ENCODE data around the gene MEIS1. TPM values are rescaled to one million over a fixed set of nuclear protein-coding genes. Genes with fewer than 3 reads are reported as not detected.

MEIS1 gene
- total and polyA plus RNA-seq, 2 donors (not counting 1 experiment from before 2014, with no cell fraction given), result 48.3 to 139 TPM

DNA sequence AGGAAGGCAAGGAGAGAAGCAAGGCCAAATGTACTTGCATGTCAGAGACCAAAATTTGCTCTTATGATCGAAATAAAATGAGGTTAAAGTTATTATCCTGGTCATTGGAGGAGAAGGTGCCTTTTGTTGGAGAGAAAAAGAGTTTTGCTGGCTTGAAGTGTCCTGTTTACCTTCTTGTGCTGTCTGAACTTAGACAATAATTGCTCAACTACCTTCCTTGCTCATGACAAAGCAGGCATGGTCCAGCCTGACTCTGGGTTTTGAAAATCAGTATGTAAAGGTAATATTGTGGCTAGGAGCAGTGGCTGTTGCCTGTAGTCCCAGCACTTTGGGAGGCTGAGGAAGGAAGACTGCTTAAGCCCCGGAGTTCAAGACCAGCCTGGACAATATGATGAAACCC is 89.1 kb downstream of the MEIS1 start:
- H3K79me2 ChIP-seq (ENCODE audit: control insufficient read depth, insufficient read depth, low read length), result peaks cover 21% of the 10 kb centered on the region
- no peaks in the 10 kb centered on the region for H3K9me3 ChIP-seq (ENCODE audit: control insufficient read depth, insufficient read depth, low read depth, low read length)
- H3K27ac ChIP-seq (ENCODE audit: insufficient read depth, low read length), result no peak overlapping the region
- H3K4me1 ChIP-seq (ENCODE audit: control insufficient read depth, extremely low read depth, insufficient read depth, low read length), result no peaks in the 10 kb centered on the region
- no peaks in the 10 kb centered on the region for H3K36me3 ChIP-seq (ENCODE audit: control insufficient read depth, insufficient read depth, low read length)
- H3K4me3 ChIP-seq (replicated peaks in 1 of 4; ENCODE audit: control extremely low read depth in 1 of 4, insufficient read depth in 1 of 4, low read depth in 3 of 4, low read length in 4 of 4), result no peak overlapping the region
- DNase-seq (ENCODE audit: low read depth in 2 of 2), result no peak
- H3K4me2 ChIP-seq (ENCODE audit: extremely low read depth, insufficient read depth, low read length), result no peak overlapping the region
- H4K20me1 ChIP-seq (ENCODE audit: control insufficient read depth, extremely low read depth, insufficient read depth, low read length), result no peaks in the 10 kb centered on the region
- H3K27me3 ChIP-seq (ENCODE audit: control insufficient read depth, insufficient read depth, low read length), result no peaks in the 10 kb centered on the region
- TF ChIP-seq, protein P1, sequence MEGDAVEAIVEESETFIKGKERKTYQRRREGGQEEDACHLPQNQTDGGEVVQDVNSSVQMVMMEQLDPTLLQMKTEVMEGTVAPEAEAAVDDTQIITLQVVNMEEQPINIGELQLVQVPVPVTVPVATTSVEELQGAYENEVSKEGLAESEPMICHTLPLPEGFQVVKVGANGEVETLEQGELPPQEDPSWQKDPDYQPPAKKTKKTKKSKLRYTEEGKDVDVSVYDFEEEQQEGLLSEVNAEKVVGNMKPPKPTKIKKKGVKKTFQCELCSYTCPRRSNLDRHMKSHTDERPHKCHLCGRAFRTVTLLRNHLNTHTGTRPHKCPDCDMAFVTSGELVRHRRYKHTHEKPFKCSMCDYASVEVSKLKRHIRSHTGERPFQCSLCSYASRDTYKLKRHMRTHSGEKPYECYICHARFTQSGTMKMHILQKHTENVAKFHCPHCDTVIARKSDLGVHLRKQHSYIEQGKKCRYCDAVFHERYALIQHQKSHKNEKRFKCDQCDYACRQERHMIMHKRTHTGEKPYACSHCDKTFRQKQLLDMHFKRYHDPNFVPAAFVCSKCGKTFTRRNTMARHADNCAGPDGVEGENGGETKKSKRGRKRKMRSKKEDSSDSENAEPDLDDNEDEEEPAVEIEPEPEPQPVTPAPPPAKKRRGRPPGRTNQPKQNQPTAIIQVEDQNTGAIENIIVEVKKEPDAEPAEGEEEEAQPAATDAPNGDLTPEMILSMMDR (conservative IDR thresholded peaks at IDR 0.05 in 1 of 2, IDR thresholded peaks at IDR 0.05 in 1 of 2; ENCODE audit: low read depth in 1 of 2, low read length in 2 of 2), result no peak
- TF ChIP-seq EZH2 (IDR thresholded peaks at IDR 0.05; ENCODE audit: low read length, missing control alignments), result no peak
- H3K9ac ChIP-seq (ENCODE audit: insufficient read depth, low read length), result no peak overlapping the region
- H2AFZ ChIP-seq (ENCODE audit: low read length), result no peak overlapping the region

DNA sequence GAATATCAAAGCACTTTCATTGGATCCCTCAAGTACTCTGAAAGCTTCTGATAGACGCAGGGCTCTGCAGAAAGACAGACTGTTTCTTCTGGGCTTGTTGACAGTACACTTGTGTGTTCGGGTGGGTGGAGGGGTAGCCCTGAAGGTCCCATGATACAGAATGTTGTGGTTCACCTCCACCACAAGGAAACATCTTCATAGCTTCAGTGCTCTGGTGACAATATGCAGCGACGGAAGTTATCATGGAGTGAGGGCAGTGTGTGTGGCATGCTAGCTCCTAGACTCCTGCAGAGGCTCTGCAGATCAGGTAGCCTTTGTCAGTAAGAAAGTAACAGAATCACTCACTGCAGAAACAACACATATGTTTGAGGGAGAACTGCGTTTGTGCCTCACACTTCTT is 90.7 kb downstream of the MEIS1 start:
- Histone ChIP-seq H3K4me3 (replicated peaks in 1 of 4; ENCODE audit: control extremely low read depth in 1 of 4, insufficient read depth in 1 of 4, low read depth in 3 of 4, low read length in 4 of 4) (no peak overlapping the region), H3K27me3 (ENCODE audit: control insufficient read depth, insufficient read depth, low read length) (no peaks in the 10 kb centered on the region), H3K9me3 (ENCODE audit: control insufficient read depth, insufficient read depth, low read depth, low read length) (no peaks in the 10 kb centered on the region), H2AFZ (ENCODE audit: low read length) (no peak overlapping the region), H3K79me2 (ENCODE audit: control insufficient read depth, insufficient read depth, low read length) (peaks cover 18% of the 10 kb centered on the region), H3K27ac (ENCODE audit: insufficient read depth, low read length) (no peak overlapping the region), H3K36me3 (ENCODE audit: control insufficient read depth, insufficient read depth, low read length) (no peaks in the 10 kb centered on the region), H3K9ac (ENCODE audit: insufficient read depth, low read length) (no peak overlapping the region), H3K4me1 (ENCODE audit: control insufficient read depth, extremely low read depth, insufficient read depth, low read length) (no peaks in the 10 kb centered on the region), H4K20me1 (ENCODE audit: control insufficient read depth, extremely low read depth, insufficient read depth, low read length) (no peaks in the 10 kb centered on the region), H3K4me2 (ENCODE audit: extremely low read depth, insufficient read depth, low read length) (no peak overlapping the region)
- TF ChIP-seq EZH2 (IDR thresholded peaks at IDR 0.05; ENCODE audit: low read length, missing control alignments), result no peak
- TF ChIP-seq, protein P1 (conservative IDR thresholded peaks at IDR 0.05 in 1 of 2, IDR thresholded peaks at IDR 0.05 in 1 of 2; ENCODE audit: low read depth in 1 of 2, low read length in 2 of 2), result no peak
- DNase-seq (ENCODE audit: low read depth in 2 of 2), result no peak

DNA sequence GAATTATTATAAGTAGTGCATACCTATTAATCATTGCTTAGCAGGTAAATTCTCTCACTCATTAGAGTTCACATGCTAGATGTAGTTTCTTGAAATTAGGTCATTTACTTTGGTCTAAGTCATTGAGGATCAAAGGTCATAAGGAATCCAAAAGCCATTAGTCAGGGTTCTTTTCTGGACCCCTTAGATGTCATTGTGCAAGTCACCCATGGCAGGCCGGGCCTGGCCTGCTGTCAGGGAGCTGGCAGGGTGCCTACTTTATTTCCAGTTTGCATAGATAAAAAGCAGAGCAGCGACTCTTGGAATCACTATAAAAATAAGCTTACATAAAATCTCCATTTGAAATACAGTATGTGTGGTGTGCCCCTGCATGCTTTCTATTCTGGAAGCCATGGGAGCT is 91.3 kb downstream of the MEIS1 start:
- peaks cover 2% of the 10 kb centered on the region for H4K20me1 ChIP-seq (ENCODE audit: control insufficient read depth, extremely low read depth, insufficient read depth, low read length)
- H3K4me2 ChIP-seq (ENCODE audit: extremely low read depth, insufficient read depth, low read length), result no peak overlapping the region
- TF ChIP-seq EZH2 (IDR thresholded peaks at IDR 0.05; ENCODE audit: low read length, missing control alignments), result no peak
- TF ChIP-seq, protein P1 (conservative IDR thresholded peaks at IDR 0.05 in 1 of 2, IDR thresholded peaks at IDR 0.05 in 1 of 2; ENCODE audit: low read depth in 1 of 2, low read length in 2 of 2), result no peak
- H3K9ac ChIP-seq (ENCODE audit: insufficient read depth, low read length), result no peak overlapping the region
- H2AFZ ChIP-seq (ENCODE audit: low read length), result no peak overlapping the region
- H3K4me3 ChIP-seq (replicated peaks in 1 of 4; ENCODE audit: control extremely low read depth in 1 of 4, insufficient read depth in 1 of 4, low read depth in 3 of 4, low read length in 4 of 4), result no peak overlapping the region
- H3K79me2 ChIP-seq (ENCODE audit: control insufficient read depth, insufficient read depth, low read length), result peaks cover 18% of the 10 kb centered on the region
- H3K4me1 ChIP-seq (ENCODE audit: control insufficient read depth, extremely low read depth, insufficient read depth, low read length), result no peaks in the 10 kb centered on the region
- no peaks in the 10 kb centered on the region for H3K9me3 ChIP-seq (ENCODE audit: control insufficient read depth, insufficient read depth, low read depth, low read length)
- H3K27me3 ChIP-seq (ENCODE audit: control insufficient read depth, insufficient read depth, low read length), result no peaks in the 10 kb centered on the region
- no peak overlapping the region for H3K27ac ChIP-seq (ENCODE audit: insufficient read depth, low read length)
- H3K36me3 ChIP-seq (ENCODE audit: control insufficient read depth, insufficient read depth, low read length), result no peaks in the 10 kb centered on the region
- no peak for DNase-seq (ENCODE audit: low read depth in 2 of 2)
